Ovary (tissue), 9 donors: ENCODE measurements around the gene SLC4A7. TPM values are rescaled to one million over a fixed set of nuclear protein-coding genes. Genes with fewer than 3 reads are reported as not detected.

ENCODE experiments used
- DNase-seq, 5 donors: peaks; one replicate each; pipeline ENCODE4 v3.0.0-alpha.2; 2019 to 2020
- H3K27ac ChIP-seq, 2 donors: fragments of 200-600 bp; one replicate each; pipeline versions ENCODE4 v1.5.1 to v1.8.0; 2019 to 2022
- H3K27me3 ChIP-seq: fragments of 200-600 bp; one replicate; pipeline ENCODE4 v1.8.0; 2022
- H3K36me3 ChIP-seq: fragments of 200-600 bp; sonication (generic); one replicate; pipeline ENCODE4 v1.5.1; 2019
- H3K4me1 ChIP-seq: one replicate; pipeline ENCODE4 v1.8.1; 2013; ENCODE audit warnings: mild to moderate bottlenecking, moderate library complexity; ENCODE audit not compliant: insufficient read depth
- H3K4me3 ChIP-seq: fragments of 200-600 bp; sonication (generic); one replicate; pipeline ENCODE4 v1.5.1; 2017
- H3K9me3 ChIP-seq, 2 donors: fragments of 200-600 bp in 1 of 2; sonication (generic) in 1 of 2; one replicate each; pipeline versions ENCODE4 v1.5.1 to v1.8.1; 2013 to 2019; ENCODE audit warnings: mild to moderate bottlenecking in 1 of 2, moderate library complexity in 1 of 2
- CTCF ChIP-seq, 3 donors: fragments of 450-650 bp in 2 of 3; fragments of 200-600 bp in 1 of 3; IDR thresholded peaks; one replicate each; pipeline versions ENCODE4 v1.5.1 to v1.8.0; 2016 to 2022; ENCODE audit warnings: antibody characterized with exemption in 3 of 3, mild to moderate bottlenecking in 1 of 3
- EP300 ChIP-seq: sonication (generic); formaldehyde crosslinking; IDR thresholded peaks from one replicate; pipeline ENCODE4 v1.6.1; 2017; ENCODE audit warnings: antibody characterized with exemption
- POLR2A ChIP-seq: fragments of 450-650 bp; IDR thresholded peaks from one replicate; pipeline ENCODE4 v1.6.1; 2017; ENCODE audit warnings: antibody characterized with exemption, mild to moderate bottlenecking, moderate library complexity
- WGBS, 3 donors: extraction: QIAGEN DNeasy Blood & Tissue Kit in 1 of 3; methylation state at CpG; one replicate each; pipeline versions ENCODE4 v1.1.5 to v1.1.7; 2013 to 2017; 5-methylcytosine and 5-hydroxymethylcytosine counted together
- intact Hi-C, 4 donors: fragments of 100-400 bp; cut with DNase I; formaldehyde crosslinking; loops; one replicate each; pipeline versions ENCODE4 v1.11.0 to v1.15.1; 2022 to 2023
- polyA plus RNA-seq, 2 donors: library from polyadenylated mRNA; stranded (reverse); fragments of 200-250 nt in 1 of 2; fragments of 350-450 nt in 1 of 2; fragmentation: Illumina TruSeq in 1 of 2; extraction: RNeasy Lipid Tissue Mini Kit (QIAGEN cat#74804) in 1 of 2; gene quantifications; one replicate each; pipeline ENCODE4 v1.2.3, GENCODE V29; 2013 to 2014
- total RNA-seq, 7 donors: library from RNA; depleted of rRNA in 2 of 7; stranded (reverse); fragments of >200 nt in 2 of 7; fragmentation: NEBNext Ultra II Directional in 3 of 7; extraction: Animal tissue kit (Norgen Biotek cat#: 25700) in 3 of 7; gene quantifications; one replicate each; pipeline versions ENCODE4 v1.1.0 to v1.2.4, GENCODE V29; 2016 to 2023
- donor health status: DM: no; HTN: no; CAD: no; lungs with moderate emphysema.
- donor health status: DM: no; HTN: no; CAD: no.
- donor health status: Bipolar disorder and iron deficiency.
- donor health status: DM: yes; HTN: yes; CAD: no.
- donor health status: DM: no; HTN: no; CAD: no.
- donor health status: DM: yes; HTN: yes; CAD: no.

Gene SLC4A7
- total and polyA plus RNA-seq, 9 donors = 4.5 to 26.7 (median 22.7) TPM

- H3K36me3 ChIP-seq = no peaks in the 10 kb centered on the region
- no peak for DNase-seq
- no peak overlapping the region for H3K4me3 ChIP-seq
- no peaks in the 10 kb centered on the region for H3K4me1 ChIP-seq
- intact Hi-C loops = no loop called here
- TF ChIP-seq EP300 = no peak
- TF ChIP-seq CTCF (IDR thresholded peaks at IDR 0.05) = no peak
- no peak for TF ChIP-seq POLR2A
- no peaks in the 10 kb centered on the region for H3K9me3 ChIP-seq
- 50 to 60% (median 57%) methylated on average over 6 of the region's 6 CpGs for WGBS, 3 donors
- H3K27me3 ChIP-seq = no peaks in the 10 kb centered on the region
- H3K27ac ChIP-seq = no peak overlapping the region
These were observed 25.3 kb downstream of the SLC4A7 start for GRCh38 chr3:27458929-27459328.

- intact Hi-C loops = no loop called here
- Histone ChIP-seq H3K27me3 (no peaks in the 10 kb centered on the region), H3K4me1 (no peaks in the 10 kb centered on the region), H3K9me3 (no peaks in the 10 kb centered on the region), H3K4me3 (no peak overlapping the region), H3K36me3 (no peaks in the 10 kb centered on the region), H3K27ac (no peak overlapping the region)
- TF ChIP-seq EP300 (no peak), POLR2A (no peak), CTCF (IDR thresholded peaks at IDR 0.05) (no peak)
- WGBS, 3 donors = 70 to 79% (median 76%) methylated on average over 2 of the region's 2 CpGs
- no peak for DNase-seq
These were observed 27.6 kb downstream of the SLC4A7 start for GRCh38 chr3:27456554-27456953.

- Histone ChIP-seq H3K27me3 (no peaks in the 10 kb centered on the region), H3K4me1 (no peaks in the 10 kb centered on the region), H3K4me3 (no peak overlapping the region), H3K36me3 (no peaks in the 10 kb centered on the region), H3K27ac (peak overlapping the region in 1 of 2 donors; percentile 47), H3K9me3 (no peaks in the 10 kb centered on the region)
- DNase-seq = no peak
- intact Hi-C loops = no loop called here
- TF ChIP-seq POLR2A (no peak), EP300 (no peak), CTCF (IDR thresholded peaks at IDR 0.05) (no peak)
These were observed 29.3 kb downstream of the SLC4A7 start for GRCh38 chr3:27454914-27455313.

- Histone ChIP-seq H3K4me1 (no peaks in the 10 kb centered on the region), H3K27ac (peak overlapping the region in 1 of 2 donors; percentile 47), H3K4me3 (no peak overlapping the region), H3K36me3 (no peaks in the 10 kb centered on the region), H3K9me3 (no peaks in the 10 kb centered on the region), H3K27me3 (no peaks in the 10 kb centered on the region)
- no peak for DNase-seq
- WGBS, 3 donors = 79 to 83% (median 81%) methylated on average over 3 of the region's 3 CpGs
- no peak for TF ChIP-seq CTCF (IDR thresholded peaks at IDR 0.05)
- TF ChIP-seq POLR2A = no peak
- no peak for TF ChIP-seq EP300
- intact Hi-C loops = no loop called here
These were observed 29.7 kb downstream of the SLC4A7 start for GRCh38 chr3:27454461-27454860.
